GM21381 (cell line): ENCODE measurements around the gene KDM8.
"Not testable (repeated sequence)": the region's sequence is repeated elsewhere in the genome, so short reads cannot be mapped to it uniquely, and the experiment has no call there.

Experiments
- ATAC-seq: cut with Tn5 transposase; IDR thresholded peaks from one replicate; pipeline ENCODE4 v1.9.1; 2021; ENCODE audit warnings: mild to moderate bottlenecking, moderate library complexity; ENCODE audit not compliant: unreplicated experiment

KDM8 gene

DNA sequence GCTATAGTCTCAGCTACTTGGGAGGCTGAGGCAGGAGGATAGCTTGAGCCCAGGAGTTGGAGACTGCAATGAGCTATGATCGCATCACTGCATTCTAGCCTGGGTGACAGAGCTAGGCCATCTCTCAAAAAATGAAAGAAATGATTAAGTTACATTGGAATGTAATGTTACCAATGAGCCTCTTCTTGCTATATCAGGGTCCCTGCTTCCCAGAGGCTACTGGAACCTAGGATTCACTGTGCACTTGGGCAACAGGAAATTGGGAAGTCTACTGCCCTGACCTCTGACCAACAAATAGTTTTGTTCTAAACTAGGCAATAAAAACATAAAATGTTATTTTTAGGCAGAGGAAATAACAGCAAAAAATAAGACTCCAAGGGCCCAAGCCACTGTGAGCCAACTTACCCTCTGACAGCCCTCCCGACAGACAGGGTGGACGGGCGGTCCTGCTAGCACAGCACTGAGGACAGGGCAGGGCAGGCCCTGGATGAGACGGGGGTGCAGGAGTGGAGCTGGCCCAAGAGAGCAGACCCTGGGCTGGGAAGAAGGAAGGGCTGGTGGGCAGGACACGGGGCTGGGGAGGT, 37.7 kb downstream of the KDM8 start:
- no peak for ATAC-seq

DNA sequence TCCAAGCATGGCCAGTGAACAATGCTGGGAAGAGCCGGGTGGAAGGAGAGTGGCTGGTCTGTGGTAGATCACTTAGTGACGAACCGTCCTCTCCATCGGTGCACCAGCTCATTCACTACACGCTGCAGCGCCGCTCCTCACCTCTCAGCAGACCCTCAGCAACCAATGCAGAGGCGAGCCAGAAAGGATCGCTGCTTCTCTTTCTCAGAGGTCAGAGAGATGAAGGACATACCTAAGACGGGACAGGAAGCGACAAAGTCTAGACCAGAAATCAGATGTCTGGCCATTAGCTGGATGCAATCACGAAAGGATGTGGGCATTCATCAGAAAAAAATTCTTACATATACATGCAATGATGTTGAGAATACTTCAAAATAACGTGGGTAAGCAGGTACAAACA, 38.3 kb downstream of the KDM8 start:
- ATAC-seq, result no peak

DNA sequence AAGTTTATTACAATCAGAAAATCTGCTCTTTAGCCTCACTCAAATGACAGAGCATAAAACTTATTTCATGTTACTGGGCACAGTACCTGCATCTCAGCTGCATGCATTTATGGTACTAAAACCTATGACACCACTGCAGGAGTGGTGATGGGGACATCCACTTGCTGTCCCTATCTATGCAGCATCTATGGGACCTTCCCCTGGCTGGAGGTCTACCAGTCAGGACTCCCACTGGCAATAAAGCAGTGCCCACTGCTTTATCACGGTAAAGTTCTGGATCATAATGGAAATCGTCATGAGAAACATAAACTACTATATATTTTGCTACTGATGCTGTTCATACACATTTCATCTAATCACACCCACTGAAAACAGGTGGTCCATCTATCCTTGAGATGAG, 39.1 kb downstream of the KDM8 start:
- no peak for ATAC-seq

DNA sequence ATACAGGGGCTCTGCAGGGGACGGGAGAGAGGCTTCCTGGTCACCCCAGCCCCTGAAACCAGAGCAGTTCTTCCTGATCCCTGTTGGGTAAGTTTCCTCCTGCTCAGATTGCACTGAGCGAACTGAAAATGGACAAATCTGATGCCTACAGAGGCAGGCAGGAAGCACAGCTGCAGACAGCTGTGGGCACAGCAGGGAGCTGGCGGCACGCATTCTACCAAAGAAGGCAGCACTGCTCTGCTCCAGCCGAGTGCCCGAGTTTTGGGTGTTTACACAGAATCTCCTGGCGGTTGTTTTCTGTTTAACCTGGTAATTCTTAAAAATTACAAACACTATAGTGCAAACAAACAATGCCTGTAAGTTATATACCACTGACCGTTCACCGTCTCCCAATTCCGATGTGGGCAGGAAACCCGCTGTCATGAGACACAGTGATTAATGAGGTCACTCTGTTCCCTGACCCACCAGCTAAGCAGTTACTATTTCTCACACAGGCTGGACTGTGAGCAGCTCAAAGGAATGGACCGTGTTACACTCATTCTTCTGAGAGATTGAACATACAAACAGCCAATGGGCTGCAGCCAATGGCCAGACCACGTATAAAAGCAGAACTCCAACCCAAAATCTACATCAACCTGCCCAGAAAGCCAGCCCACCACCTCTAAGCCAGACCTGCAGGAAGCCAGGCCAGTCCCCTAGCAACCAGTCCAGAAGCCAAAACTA, 39.7 kb downstream of the KDM8 start:
- ATAC-seq, result no peak

DNA sequence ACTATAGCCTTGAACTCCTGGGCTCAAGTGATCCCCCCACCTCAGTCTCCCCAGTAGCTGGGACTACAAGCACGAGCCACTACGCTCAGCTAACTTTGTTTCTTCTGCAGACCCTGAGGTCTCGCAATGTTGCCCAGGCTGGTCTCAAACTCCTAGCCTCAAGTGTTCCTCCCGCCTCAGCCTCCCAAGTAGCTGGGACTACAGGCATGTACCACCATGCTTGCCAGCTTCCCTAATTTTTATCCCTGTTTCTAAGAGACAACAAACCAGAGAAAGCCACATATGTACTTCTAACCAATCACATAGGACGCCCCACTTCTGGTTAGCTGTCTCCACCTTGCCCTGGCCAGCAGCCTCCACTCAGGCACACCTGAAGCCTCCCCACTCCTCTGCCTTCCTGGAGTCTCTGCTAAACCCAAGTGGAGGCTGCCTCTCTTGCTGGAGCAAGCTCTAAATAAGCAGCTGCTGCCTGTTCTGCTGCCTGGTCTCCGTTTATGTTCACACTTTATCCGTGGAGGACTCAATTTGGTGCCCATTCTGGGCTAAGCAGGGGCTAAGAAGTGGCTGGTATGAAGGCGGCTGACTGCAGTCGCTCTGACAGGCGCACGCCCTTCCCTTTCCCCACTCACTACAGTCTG, 40.5 kb downstream of the KDM8 start:
- no peak for ATAC-seq

DNA sequence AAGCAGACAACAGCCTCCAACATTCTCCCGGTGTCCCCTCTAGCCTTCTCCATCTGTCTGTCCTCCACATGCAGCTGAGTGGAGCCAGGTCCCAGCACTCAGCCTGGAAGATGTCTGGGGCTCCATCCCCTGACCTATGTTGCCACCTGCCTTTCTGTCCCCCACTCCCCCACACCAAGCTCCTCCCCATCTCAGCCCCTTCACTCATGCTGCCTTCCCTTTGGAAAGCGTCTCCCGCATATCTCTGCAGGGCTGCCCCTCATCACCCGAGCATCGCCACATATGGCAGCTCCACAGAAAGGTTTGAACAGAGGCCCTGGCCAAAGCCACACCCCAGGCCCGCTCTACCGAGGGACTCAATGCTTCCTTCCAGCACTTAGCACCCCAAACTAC, 41.0 kb downstream of the KDM8 start:
- no peak for ATAC-seq

DNA sequence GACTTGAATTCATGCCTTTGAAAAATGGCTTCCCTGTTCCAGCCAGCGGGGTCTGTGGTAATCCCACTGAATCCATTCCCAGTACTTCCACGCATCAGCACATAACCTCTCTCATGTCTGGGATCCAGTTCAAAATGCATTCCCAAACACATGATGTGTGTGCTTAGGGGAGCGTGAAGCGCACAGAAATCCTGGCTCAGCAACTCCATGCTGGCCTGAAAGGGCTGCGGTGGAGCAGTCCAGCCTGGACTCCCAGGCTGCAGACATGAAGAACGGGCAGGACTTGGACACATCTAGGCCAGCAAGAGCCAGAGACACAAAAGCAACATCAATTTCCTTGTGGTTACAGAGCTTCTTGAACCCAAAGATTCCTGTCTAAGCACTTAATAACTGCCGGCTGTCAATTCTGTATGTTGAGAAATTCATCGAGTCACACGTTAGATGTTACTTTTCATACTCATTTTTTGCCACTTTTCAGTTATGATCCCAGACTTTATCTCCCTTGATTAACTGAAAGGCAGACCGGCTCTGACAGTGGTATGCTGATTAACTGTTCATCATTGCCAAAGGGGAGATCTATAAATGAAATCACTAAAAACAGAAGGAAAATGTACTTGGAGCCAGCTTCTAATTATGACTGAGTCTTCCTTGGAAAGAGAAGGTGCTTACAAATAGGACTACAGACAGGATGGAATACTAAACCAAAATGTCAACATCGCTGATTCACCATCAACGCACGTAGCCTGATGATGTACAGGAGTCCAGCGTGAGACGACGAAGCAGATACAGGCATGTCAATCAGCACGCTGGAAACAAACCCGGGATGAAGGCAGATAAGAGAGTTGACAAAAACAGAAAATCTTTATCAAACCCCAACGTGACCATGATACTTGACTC, 42.2 kb downstream of the KDM8 start:
- ATAC-seq, result no peak

DNA sequence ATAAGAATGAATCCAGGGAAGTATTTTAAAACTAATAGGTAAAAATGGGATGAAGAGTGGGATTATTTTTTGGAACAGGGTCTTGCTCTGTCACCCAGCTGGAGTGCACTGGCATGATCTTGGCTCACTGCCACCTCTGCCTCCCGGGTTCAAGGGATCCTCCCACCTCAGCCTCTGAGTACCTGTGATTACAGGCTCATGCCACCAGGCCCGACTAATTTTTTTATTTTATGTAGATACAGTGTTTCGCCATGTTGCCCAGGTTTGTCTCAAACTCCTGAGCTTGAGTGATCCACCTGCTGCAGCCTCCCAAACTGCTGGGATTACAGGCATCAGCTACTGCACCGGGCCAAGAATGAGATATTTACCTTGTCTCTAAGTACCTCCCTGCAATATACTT, 43.1 kb downstream of the KDM8 start:
- ATAC-seq, result no peak

DNA sequence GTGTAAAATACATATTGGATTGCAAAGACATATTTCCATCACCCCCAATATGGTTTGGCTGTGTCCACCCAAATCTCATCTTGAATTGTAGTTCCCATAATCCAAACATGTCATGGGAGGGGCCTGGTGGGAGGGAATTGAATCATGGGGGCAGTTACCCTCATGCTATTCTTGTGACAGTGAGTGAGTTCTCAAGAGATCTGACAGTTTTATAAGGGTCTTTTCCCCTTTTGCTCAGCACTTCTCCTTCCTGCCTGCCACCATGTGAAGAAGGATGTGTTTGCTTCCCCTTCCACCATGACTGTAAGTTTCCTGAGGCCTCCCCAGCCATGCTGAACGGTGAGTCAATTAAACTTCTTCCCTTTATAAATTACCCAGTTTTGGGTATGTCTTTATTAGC, 43.8 kb downstream of the KDM8 start:
- not testable (repeated sequence) for ATAC-seq

DNA sequence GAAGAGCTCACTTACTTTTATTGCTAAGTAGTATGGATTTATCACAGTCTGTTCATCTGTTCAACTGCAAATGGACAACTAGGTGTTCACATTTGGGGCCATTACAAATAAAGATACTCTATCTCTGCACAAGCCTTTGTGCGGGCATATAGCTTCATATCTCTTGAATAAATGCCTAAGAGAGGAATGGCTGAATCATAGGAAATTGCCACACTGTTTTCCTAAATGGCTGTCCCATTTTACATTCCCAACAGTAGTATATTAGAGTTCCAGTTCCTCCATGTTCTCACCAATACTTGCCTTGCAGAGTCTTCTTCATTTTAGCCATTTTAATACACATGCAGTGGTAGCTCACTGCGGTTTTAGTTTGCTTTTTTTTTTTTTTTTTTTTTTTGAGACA, 44.7 kb downstream of the KDM8 start:
- ATAC-seq, result no peak

DNA sequence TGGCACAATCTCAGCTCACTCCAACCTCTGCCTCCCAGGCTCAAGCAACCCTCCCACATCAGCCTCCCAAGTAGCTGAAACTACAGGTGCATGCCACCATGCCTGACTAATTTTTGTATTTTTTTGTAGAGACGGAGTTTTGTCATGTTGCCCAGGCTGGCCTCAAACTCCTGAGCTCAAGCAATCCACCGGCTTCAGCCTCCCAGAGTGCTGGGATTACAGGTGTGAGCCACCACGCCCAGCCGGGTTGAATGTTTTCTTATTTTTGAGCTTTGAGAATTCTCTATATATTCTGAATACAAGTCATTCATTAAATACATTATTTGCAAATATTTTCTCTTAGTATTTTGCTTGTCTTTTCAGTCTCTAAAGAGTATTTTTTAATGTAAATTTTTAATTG, 45.6 kb downstream of the KDM8 start:
- not testable (repeated sequence) for ATAC-seq

DNA sequence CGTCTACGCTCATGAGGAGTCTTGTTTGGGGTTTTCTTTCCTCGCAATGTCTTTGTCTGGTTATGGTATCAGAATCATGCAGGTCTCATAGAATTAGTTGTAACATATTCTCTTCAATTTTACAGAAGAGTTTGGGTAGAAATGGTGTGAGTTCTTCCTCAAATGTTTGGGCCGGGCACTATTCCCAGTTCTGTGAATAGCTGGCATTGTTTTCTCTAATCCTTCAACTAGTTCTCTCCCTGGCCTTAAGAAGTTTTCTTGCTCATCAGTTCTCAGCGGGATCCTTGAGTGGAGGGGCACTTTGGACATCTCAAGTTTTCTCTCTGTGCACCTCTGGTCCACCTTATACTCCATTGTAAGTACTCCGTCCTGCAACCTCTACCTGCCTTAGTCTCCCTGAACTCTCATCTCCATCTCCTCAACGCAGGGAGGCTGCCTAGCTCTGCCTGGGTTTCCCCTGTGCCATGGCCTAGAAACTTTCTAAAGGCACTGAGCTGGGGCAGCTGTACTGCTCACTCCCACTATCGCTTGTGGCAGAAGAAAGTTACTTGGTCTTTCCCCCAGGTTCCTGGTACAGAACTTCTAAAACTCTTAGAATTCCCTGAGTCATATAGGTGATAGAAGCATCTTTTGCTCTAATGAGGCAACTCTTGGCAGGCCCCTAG, 48.3 kb downstream of the KDM8 start:
- no peak for ATAC-seq

DNA sequence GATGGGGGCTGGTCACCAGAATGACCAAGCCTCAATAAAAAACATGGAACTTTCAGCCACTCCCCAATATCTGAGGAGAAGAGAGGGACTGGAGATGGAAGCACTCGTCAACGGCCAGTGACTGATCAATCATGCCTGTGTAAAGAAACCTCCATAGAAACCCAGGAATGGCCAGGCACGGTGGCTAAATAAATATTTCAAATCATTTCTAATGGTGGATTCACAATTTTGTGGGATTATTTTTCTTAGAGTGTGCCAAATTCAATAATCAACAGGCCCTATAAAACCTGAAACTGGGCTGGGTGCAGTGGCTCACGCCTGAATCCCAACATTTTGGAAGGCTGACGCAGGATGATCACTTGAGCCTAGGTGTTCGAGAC, 48.9 kb downstream of the KDM8 start:
- ATAC-seq, result no peak

DNA sequence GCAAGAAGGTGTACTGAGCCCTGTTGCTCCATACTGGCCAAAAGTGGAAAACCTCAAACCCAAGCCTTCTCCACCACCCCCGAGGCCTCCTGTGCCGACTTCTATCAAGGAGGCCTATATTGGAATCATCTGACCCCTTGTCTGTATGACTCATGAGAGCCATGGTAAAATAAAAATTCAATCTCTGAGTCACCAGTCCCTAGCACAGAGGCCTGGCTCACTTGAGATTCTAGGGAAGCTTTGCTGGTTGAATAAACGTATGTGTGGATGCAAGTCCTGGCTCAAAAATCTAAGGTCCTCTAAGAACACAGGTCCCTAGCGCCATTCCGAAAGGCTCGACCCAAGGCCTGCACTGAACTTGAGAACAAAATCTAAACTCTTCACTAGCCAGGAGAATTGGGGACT, 50.2 kb downstream of the KDM8 start:
- no peak for ATAC-seq

DNA sequence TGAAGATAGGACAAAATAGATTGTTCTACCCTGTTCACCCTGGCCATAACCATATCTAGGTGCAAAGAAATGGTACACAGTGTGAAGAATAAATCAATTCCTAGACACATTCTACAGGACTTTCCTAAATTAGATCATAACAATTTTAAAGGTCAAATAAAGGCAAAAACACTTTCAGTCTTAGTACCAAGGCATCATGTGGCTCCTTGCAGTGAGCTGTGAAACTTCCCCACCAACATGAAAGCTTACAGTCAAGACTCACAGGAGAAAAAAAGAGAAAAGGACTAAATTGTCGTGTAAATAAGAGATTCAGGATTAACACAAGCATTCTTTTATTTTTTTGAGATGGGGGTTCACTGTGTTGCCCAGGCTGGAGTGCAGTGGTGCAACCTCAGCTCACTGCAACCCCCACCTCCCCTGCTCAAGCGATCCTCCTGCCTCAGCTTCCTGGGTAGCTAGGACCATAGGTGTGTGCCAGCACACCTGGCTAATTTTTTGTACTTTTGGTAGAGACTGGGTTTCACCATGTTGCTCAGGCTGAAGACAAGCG, 51.0 kb downstream of the KDM8 start:
- peak; percentile 71 for ATAC-seq

DNA sequence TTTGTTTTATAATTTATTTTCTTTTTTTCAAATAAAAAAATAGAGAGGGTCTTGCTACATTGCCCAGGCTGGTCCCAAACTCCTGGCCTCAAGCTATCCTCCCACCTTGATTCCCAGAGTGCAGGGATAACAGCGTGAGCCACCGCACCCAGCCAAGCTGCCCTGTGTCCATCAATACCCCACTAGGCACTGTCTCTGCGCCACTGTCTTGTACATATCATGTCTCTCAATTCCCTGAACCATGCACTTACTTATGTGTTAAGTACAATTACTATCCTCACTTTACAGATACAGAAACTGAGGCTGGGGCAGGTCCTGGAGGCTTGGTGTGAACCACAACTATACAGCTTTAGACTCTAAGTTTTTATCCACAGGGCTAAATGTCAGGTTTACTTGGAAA, 53.5 kb downstream of the KDM8 start:
- ATAC-seq, result no peak

DNA sequence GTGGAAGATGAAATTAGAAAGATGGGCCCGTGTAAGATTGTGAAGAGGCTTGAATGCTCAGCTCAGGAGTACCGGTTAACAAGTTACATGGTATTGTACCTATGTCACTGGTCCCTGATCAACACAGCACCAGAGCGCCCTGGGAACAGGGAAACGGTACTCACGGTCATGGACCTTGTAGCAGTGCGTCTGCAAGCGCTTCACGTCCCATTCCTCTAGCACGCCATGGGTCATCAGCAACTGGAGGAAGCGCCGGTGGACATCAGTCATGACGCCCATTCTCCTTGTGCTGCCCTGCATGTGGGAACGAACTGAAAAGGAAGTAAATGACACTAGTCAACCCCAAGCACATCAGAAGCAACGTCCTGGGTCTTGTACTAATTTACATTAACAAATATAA, 53.9 kb downstream of the KDM8 start:
- ATAC-seq, result no peak

DNA sequence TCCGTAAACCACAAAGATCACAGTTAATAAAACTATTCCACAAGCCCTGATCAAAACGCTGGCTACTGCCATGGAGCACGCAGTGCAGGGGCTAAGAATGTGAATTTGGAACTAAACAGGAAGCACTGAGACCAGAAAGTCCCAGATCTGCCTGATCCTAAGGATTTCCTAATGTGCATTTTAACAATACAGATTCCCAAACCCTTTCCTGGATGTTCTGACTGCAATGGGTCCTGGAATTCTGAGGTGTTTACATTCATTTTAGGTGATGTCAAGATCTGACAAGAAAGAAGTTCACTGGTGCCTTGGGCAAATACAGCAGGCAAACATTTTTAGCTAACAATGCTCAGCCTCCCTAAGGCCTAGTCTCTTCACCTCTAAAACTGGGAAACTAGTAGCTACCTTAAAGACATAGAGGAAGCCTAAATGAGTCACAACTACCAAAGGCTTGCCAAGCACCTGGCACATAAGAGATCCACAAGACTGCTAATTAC, 55.0 kb downstream of the KDM8 start:
- no peak for ATAC-seq

DNA sequence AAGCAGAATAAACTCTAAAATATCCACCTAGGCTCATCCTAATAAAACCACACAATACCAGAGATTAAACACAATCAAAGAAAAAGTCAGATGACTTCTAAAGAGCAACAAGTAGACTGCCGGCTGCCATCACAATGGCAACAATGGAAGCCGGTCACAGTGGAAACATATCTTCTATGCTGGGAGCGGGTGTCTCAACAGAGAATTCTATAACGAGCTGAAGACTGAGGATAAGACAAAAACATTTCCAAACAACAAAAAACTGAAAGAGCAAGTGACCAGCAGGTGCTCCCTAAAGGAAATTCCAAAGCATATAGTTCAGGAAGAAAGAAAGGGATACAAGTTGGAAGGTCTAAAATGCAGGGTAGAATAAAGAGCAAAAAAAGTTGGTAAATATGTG, 56.4 kb downstream of the KDM8 start:
- ATAC-seq, result no peak

DNA sequence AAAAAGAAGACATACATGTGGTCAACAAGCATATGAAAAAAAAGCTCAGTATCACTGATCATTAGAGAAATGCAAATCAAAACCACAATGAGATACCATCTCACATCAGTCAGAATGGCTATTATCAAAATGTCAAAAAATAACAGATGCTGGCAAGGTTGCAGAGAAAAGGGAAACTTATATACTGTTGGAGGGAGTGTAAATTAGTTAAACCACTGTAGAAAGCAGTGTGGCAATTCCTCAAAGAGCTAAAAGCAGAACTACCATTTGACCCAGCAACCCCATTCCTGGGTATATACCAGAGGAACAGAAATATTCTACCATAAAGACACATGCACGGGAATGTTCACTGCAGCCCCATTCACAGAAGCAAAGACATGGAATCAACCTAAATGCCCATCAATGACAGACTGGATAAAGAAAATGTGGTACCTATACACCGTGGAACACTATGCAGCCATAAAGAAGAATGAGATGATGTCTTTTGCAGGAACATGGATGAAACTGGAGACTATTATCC, 59.6 kb downstream of the KDM8 start:
- ATAC-seq, result not testable (repeated sequence)
